Esophagus squamous epithelium (tissue), 4 donors: ENCODE results near the gene MEN1.

ENCODE experiments used
- POLR2A ChIP-seq, 4 donors: fragments of 450-650 bp; IDR thresholded peaks; one replicate each; pipeline ENCODE4 v1.6.1; 2017; ENCODE audit warnings: antibody characterized with exemption in 4 of 4, mild to moderate bottlenecking in 4 of 4, moderate library complexity in 3 of 4
- TF ChIP-seq, protein P1 (sequence below), 6 experiments: fragments of 450-650 bp in 4 of 6; fragments of 200-600 bp in 2 of 6; sonication (generic) in 2 of 6; IDR thresholded peaks; one replicate each; pipeline ENCODE4 v1.5.1; 2016 to 2019; ENCODE audit warnings: antibody characterized with exemption in 6 of 6, mild to moderate bottlenecking in 4 of 6, moderate library complexity in 4 of 6

DNA sequence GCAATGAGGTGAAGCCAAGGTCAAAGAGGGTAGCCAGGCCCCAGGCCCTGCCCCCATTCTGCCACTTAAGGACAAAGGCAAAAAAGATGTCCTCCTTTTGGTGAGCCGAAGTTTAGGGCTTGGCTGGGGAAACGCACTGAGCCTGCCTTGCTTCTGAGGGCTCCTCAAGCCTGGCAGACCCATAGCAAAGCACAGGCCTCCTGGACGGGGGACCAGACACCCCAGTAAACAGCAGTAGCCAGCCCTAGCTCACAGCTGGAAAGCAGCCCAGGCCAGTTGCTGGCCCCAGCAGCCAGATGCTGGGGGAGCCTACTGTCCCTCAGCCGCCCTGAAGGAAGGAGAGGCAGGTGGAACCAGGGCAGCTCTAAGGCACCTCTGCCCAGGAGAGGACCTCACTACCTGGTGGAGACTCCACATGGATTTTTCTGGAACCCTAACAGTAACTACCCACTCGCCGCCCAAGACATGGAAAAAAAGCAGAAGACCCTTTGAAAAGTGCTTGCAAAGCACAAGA is 46.8 kb downstream of the MEN1 start:
- TF ChIP-seq, protein P1, sequence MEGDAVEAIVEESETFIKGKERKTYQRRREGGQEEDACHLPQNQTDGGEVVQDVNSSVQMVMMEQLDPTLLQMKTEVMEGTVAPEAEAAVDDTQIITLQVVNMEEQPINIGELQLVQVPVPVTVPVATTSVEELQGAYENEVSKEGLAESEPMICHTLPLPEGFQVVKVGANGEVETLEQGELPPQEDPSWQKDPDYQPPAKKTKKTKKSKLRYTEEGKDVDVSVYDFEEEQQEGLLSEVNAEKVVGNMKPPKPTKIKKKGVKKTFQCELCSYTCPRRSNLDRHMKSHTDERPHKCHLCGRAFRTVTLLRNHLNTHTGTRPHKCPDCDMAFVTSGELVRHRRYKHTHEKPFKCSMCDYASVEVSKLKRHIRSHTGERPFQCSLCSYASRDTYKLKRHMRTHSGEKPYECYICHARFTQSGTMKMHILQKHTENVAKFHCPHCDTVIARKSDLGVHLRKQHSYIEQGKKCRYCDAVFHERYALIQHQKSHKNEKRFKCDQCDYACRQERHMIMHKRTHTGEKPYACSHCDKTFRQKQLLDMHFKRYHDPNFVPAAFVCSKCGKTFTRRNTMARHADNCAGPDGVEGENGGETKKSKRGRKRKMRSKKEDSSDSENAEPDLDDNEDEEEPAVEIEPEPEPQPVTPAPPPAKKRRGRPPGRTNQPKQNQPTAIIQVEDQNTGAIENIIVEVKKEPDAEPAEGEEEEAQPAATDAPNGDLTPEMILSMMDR (IDR thresholded peaks at IDR 0.05) = no peak
- TF ChIP-seq POLR2A (IDR thresholded peaks at IDR 0.05) = no peak
